Progenitor cell of endocrine pancreas (in vitro differentiated cells): Measurements from ENCODE around the gene FAM78A. TPM values are rescaled to one million over a fixed set of nuclear protein-coding genes. Genes with fewer than 3 reads are reported as not detected.

Source experiments
- DNase-seq: peaks from one replicate; pipeline ENCODE4 v3.0.0; 2021; ENCODE audit warnings: low spot score; ENCODE audit not compliant: unreplicated experiment
- H3K27ac Mint-ChIP-seq: 2 replicates; pipeline ENCODE4 v1.8.0; 2021; ENCODE audit warnings: mild to moderate bottlenecking, moderate library complexity, mixed read lengths
- H3K27me3 Mint-ChIP-seq: 2 replicates; pipeline ENCODE4 v1.8.0; 2021; ENCODE audit warnings: mixed read lengths
- H3K36me3 Mint-ChIP-seq: 2 replicates; pipeline ENCODE4 v1.8.0; 2022; ENCODE audit warnings: mixed read lengths; ENCODE audit not compliant: insufficient read depth
- H3K4me1 Mint-ChIP-seq: 2 replicates; pipeline ENCODE4 v1.8.0; 2021; ENCODE audit warnings: low read depth, mixed read lengths
- H3K4me3 Mint-ChIP-seq: 2 replicates; pipeline ENCODE4 v1.8.0; 2021; ENCODE audit warnings: low read depth, mild to moderate bottlenecking, moderate library complexity, mixed read lengths
- H3K9me3 Mint-ChIP-seq: 2 replicates; pipeline ENCODE4 v1.8.0; 2021; ENCODE audit warnings: low read depth, mixed read lengths
- CTCF ChIP-seq: fragments of 200-600 bp; sonication (generic); IDR thresholded peaks from one replicate; pipeline ENCODE4 v1.5.0; 2021; ENCODE audit warnings: antibody characterized with exemption, mild to moderate bottlenecking; ENCODE audit not compliant: unreplicated experiment
- total RNA-seq: library from RNA; stranded (reverse); gene quantifications from 2 replicates; pipeline ENCODE4 v1.2.1, GENCODE V29; 2021

Gene FAM78A
- total RNA-seq, 1 donor from 2014 or later, result 2.0 TPM

- Mint-ChIP-seq H3K27ac (no peak overlapping the region), H3K4me3 (no peak overlapping the region), H3K36me3 (peaks cover 2% of the 10 kb centered on the region), H3K9me3 (no peaks in the 10 kb centered on the region), H3K27me3 (no peaks in the 10 kb centered on the region), H3K4me1 (no peaks in the 10 kb centered on the region)
- no peak for DNase-seq
- TF ChIP-seq CTCF, result no peak
Observed at GRCh38 chr9:131258186-131258585, 18.1 kb downstream of the FAM78A start.

DNA sequence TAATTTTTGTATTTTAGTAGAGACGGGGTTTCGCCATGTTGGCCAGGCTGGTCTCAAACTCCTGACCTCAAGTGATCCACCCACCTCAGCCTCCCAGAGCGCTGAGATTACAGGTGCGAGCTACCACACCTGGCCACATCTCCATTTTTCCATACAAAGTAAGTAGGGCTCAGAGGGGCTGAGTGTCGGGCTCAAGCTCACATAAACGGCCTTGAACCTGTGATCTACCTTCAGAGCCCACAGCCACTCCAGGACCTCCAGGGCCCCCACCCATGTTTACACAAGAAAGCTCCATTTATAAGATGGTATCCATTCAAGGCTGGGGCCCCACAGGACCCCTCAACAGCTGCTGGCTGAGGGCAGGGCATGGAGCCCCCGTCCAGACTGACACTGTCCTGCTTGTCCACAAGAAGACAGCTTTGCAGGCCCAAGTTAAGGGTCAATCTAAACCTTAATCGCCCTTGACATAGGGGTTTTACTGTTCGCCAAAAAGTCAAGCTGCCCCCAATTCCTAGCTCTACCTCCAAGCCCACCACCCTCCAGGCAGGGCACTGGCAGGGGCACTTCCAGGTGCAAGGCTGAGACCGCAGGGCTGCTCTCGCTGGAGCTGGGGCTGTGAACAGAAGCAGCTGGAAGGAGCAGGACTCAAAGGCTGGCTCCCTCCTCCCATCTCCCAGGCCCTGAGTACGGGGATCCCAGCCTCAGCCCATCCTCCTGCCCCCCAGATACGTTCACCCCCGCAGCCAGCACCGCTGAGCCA is 18.9 kb downstream of the FAM78A start:
- no peaks in the 10 kb centered on the region for H3K4me1 Mint-ChIP-seq
- H3K36me3 Mint-ChIP-seq, result no peaks in the 10 kb centered on the region
- H3K4me3 Mint-ChIP-seq, result no peak overlapping the region
- H3K27me3 Mint-ChIP-seq, result no peaks in the 10 kb centered on the region
- H3K9me3 Mint-ChIP-seq, result no peaks in the 10 kb centered on the region
- H3K27ac Mint-ChIP-seq, result no peak overlapping the region
- no peak for TF ChIP-seq CTCF
- no peak for DNase-seq

DNA sequence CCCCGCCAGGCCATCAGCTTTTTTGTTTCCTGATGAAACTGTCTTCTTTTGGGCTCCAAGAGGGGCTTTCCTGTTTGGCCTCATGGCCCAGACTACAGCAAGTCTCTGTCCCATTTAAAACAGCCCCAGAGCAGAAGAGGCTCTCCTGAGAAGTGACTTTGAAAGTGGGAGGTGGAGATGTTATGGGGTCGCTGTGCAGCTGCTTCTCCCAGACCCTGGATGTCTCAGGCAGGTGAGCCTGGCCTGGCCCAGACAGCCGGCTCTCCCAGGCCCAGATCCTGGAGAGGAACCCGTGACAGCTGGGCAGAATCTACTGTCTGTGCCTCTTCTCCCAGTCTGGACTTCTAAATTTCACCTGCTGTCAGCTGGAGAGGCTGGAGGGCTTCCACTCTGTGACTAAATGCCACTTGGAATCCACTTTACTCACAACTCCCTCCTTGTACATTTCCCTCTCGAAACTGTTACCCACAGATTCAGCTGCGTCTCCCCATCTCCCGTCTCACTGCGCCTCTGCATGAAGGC is 20.6 kb downstream of the FAM78A start:
- H3K36me3 Mint-ChIP-seq, result no peaks in the 10 kb centered on the region
- no peak for TF ChIP-seq CTCF
- no peaks in the 10 kb centered on the region for H3K4me1 Mint-ChIP-seq
- DNase-seq, result no peak
- no peaks in the 10 kb centered on the region for H3K27me3 Mint-ChIP-seq
- no peak overlapping the region for H3K27ac Mint-ChIP-seq
- no peak overlapping the region for H3K4me3 Mint-ChIP-seq
- H3K9me3 Mint-ChIP-seq, result no peaks in the 10 kb centered on the region

- TF ChIP-seq CTCF, result no peak
- H3K27me3 Mint-ChIP-seq, result no peaks in the 10 kb centered on the region
- H3K4me1 Mint-ChIP-seq, result no peaks in the 10 kb centered on the region
- H3K9me3 Mint-ChIP-seq, result no peaks in the 10 kb centered on the region
- H3K4me3 Mint-ChIP-seq, result no peak overlapping the region
- H3K36me3 Mint-ChIP-seq, result no peaks in the 10 kb centered on the region
- no peak for DNase-seq
- no peak overlapping the region for H3K27ac Mint-ChIP-seq
Observed at GRCh38 chr9:131254626-131255025, 21.7 kb downstream of the FAM78A start.

- no peak for DNase-seq
- Mint-ChIP-seq H3K4me3 (no peak overlapping the region), H3K4me1 (no peaks in the 10 kb centered on the region), H3K9me3 (no peaks in the 10 kb centered on the region), H3K27ac (no peak overlapping the region), H3K27me3 (no peaks in the 10 kb centered on the region), H3K36me3 (no peaks in the 10 kb centered on the region)
- no peak for TF ChIP-seq CTCF
Observed at GRCh38 chr9:131253891-131254491, 22.3 kb downstream of the FAM78A start.
